Right lobe of liver (tissue), 4 donors: ENCODE data around the gene SLC8A2.

Experiments
- POLR2A ChIP-seq: fragments of 450-650 bp; IDR thresholded peaks from one replicate; pipeline ENCODE4 v1.6.1; 2017; ENCODE audit warnings: antibody characterized with exemption, mild to moderate bottlenecking
- TF ChIP-seq, protein P1 (sequence below), 4 donors: fragments of 200-600 bp in 3 of 4; fragments of 450-650 bp in 1 of 4; IDR thresholded peaks; one replicate each; pipeline versions ENCODE4 v1.5.1 to v1.8.0; 2016 to 2022; ENCODE audit warnings: antibody characterized with exemption in 4 of 4, mild to moderate bottlenecking in 2 of 4
- donor health status: DM: no; HTN: no; CAD: no.
- donor health status: DM: no; HTN: no; CAD: no.
- donor health status: DM: no; HTN: yes; CAD: no.

DNA sequence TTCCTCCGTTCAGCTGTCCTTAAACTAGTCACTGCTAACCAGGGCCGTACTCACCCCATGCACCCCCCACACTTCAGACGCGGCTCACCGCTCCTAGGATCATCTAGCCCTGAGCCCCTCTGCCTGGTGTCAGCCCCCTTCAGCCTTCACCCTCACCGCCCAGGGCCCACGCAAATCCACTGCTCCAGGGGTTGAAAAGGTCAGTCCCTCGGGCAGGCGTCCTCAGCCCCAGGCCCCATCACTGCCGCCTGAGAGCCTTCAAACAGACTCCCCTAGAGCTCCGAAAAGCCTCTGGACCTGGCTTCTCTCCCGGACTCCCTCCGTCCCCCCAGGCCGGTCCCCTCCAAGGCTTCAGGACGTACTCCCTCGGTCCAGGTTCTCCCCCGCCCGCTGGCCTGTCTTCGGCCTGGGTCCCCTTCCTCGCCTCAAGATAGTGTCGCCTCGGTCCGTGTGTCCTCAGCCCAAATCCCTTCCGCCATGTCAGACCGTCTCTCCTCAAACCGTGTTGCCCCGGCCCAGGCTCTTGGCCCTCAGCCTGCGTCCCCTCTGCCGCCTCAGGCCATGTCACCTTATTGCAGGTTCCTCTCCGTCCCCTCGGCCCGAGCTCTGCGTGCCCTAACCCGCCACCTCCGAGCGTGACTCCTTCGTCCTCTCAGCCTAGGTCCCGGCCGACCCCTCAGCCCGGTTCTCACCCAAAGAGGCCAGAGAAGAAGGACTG is 42.6 kb upstream of the SLC8A2 start:
- TF ChIP-seq, protein P1, sequence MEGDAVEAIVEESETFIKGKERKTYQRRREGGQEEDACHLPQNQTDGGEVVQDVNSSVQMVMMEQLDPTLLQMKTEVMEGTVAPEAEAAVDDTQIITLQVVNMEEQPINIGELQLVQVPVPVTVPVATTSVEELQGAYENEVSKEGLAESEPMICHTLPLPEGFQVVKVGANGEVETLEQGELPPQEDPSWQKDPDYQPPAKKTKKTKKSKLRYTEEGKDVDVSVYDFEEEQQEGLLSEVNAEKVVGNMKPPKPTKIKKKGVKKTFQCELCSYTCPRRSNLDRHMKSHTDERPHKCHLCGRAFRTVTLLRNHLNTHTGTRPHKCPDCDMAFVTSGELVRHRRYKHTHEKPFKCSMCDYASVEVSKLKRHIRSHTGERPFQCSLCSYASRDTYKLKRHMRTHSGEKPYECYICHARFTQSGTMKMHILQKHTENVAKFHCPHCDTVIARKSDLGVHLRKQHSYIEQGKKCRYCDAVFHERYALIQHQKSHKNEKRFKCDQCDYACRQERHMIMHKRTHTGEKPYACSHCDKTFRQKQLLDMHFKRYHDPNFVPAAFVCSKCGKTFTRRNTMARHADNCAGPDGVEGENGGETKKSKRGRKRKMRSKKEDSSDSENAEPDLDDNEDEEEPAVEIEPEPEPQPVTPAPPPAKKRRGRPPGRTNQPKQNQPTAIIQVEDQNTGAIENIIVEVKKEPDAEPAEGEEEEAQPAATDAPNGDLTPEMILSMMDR (IDR thresholded peaks at IDR 0.05), result no peak
- TF ChIP-seq POLR2A, result no peak
